BE2C (cell line): ENCODE data around the gene CD3E.

Experiments used
- DNase-seq: peaks from one replicate; pipeline ENCODE4 v3.0.0-alpha.2; 2020
- H3K27me3 ChIP-seq: fragments of 250-450 bp; sonication (Bioruptor Pico); 2 replicates; pipeline ENCODE4 v1.5.1; 2020; ENCODE audit warnings: mild to moderate bottlenecking
- H3K36me3 ChIP-seq: fragments of 250-450 bp; sonication (Bioruptor Pico); 2 replicates; pipeline ENCODE4 v1.5.1; 2020; ENCODE audit warnings: mild to moderate bottlenecking
- H3K4me1 ChIP-seq: fragments of 250-450 bp; sonication (Bioruptor Pico); 2 replicates; pipeline ENCODE4 v1.5.1; 2020
- H3K4me3 ChIP-seq: 2 replicates; pipeline ENCODE4 v1.5.1; 2011; ENCODE audit warnings: low read depth, low read length
- H3K9me3 ChIP-seq: fragments of 250-450 bp; sonication (Bioruptor Pico); 2 replicates; pipeline ENCODE4 v1.5.1; 2020
- CTCF ChIP-seq: IDR thresholded peaks from 2 replicates; pipeline ENCODE4 v1.5.1; 2012; ENCODE audit warnings: mild to moderate bottlenecking, low read depth, low read length

CD3E gene

DNA sequence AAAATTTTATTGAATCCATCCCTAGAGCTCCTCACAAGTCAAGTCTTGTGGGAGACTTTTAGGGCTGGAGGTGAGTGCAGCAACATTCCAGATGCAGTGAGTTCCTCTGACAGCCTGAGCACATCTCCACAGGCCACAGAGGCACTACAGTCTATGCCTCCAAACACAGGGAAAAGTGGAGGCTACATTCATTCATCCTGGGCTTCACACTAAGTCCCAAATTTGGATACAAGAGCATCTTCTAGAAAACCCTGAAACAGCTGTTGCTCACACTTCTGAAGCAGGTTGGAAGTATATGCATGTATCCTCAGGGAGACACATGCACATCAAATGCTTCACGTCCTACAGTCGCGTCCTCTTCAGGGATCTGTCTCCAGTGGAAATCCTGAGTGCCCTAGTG is 36.7 kb downstream of the CD3E start:
- Histone ChIP-seq H3K9me3 (no peaks in the 10 kb centered on the region), H3K4me3 (no peak overlapping the region), H3K4me1 (no peaks in the 10 kb centered on the region), H3K27me3 (peaks cover 7% of the 10 kb centered on the region), H3K36me3 (no peaks in the 10 kb centered on the region)
- TF ChIP-seq CTCF, result no peak
- DNase-seq, result no peak

DNA sequence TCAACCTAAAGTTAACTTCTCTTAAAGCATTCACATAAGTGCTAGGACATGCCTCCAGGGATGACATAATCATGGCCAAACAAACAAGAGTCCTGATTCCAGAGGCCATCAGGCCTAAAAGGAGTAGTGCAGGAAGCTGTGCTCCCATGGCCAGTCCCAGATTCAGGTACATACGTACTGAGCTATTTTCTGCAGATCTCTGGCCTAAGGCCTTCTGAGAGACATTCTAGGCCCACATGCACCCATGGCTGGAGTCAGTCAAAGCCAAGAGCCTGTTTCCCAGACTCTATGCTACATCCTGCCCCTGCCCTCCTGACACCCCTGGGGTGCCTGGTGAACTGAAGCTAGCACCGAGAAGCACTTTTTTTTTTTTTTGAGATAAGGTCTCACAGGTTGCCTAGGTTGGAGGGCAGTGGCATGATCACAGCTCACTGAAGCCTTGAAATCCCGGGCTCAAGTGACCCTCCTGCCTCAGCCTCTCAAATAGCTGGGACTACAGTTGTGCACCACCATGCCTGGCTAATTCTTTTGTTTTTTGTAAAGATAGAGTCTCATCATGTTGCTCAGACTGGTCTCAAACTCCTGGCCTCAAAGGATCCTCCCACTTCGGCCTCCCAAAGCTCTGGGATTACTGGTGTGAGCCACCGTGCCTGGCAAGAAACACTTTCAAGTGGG is 37.4 kb downstream of the CD3E start:
- no peak for TF ChIP-seq CTCF
- H3K27me3 ChIP-seq, result peaks cover 9% of the 10 kb centered on the region
- no peak for DNase-seq
- no peaks in the 10 kb centered on the region for H3K4me1 ChIP-seq
- H3K36me3 ChIP-seq, result no peaks in the 10 kb centered on the region
- no peaks in the 10 kb centered on the region for H3K9me3 ChIP-seq
- no peak overlapping the region for H3K4me3 ChIP-seq

- Histone ChIP-seq H3K4me1 (no peaks in the 10 kb centered on the region), H3K4me3 (no peak within 1 kb of the TSS), H3K27me3 (peaks cover 13% of the 10 kb centered on the region), H3K36me3 (no peaks in the 10 kb centered on the region), H3K9me3 (no peaks in the 10 kb centered on the region)
- DNase-seq, result no peak
- TF ChIP-seq CTCF, result no peak
Observed at GRCh38 chr11:118342503-118343161, 38.1 kb downstream of the CD3E start, which contains the start of gene CD3D. Gene CD3D, minus strand, starts transcription at chr11:118342705. Its CDS starts 98 bp downstream, at chr11:118342607.

DNA sequence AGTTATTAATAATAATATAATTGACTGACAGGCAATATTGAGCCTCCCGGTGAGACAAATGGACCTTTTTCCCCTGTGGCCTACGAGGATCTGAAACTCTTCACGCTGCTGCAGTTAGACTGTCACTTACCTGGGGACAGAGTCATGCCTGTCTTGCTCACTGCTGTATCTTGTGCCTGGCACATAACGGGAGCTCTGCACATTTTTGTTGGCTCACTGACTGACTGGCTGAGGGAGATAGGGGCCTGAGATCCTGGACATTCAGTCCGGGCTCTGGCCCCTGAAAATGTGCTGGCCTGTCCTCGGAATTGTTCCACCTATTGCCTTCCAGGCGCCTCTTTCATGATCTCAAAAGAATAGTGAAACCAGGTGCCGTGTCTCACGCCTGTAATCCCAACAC is 38.7 kb downstream of the CD3E start:
- Histone ChIP-seq H3K27me3 (peaks cover 20% of the 10 kb centered on the region), H3K4me3 (no peak overlapping the region), H3K4me1 (no peaks in the 10 kb centered on the region), H3K9me3 (no peaks in the 10 kb centered on the region), H3K36me3 (no peaks in the 10 kb centered on the region)
- TF ChIP-seq CTCF, result no peak
- no peak for DNase-seq

- no peak for TF ChIP-seq CTCF
- peaks cover 22% of the 10 kb centered on the region for H3K27me3 ChIP-seq
- DNase-seq, result no peak
- H3K36me3 ChIP-seq, result no peaks in the 10 kb centered on the region
- no peaks in the 10 kb centered on the region for H3K9me3 ChIP-seq
- H3K4me1 ChIP-seq, result no peaks in the 10 kb centered on the region
- no peak within 1 kb of the TSS for H3K4me3 ChIP-seq
Observed at GRCh38 chr11:118343981-118344515, 39.5 kb downstream of the CD3E start, which contains the start of gene CD3G. Gene CD3G, plus strand, starts transcription at chr11:118344344. Its CDS starts 80 bp downstream, at chr11:118344424.

- no peak for DNase-seq
- Histone ChIP-seq H3K4me1 (no peaks in the 10 kb centered on the region), H3K27me3 (peaks cover 50% of the 10 kb centered on the region), H3K36me3 (no peaks in the 10 kb centered on the region), H3K9me3 (no peaks in the 10 kb centered on the region), H3K4me3 (no peak overlapping the region)
- TF ChIP-seq CTCF, result no peak
Observed at GRCh38 chr11:118349475-118349874, 44.9 kb downstream of the CD3E start.
